Forelimb muscle (tissue), 1 donor: ENCODE measurements around the gene PRELID3B. TPM values are rescaled to one million over a fixed set of nuclear protein-coding genes. Genes with fewer than 3 reads are reported as not detected.
"Not testable (repeated sequence)": the region's sequence is repeated elsewhere in the genome, so short reads cannot be mapped to it uniquely, and the experiment has no call there.

Experiments used
- DNase-seq: peaks from one replicate; pipeline ENCODE4 v3.0.0-alpha.2; 2013; ENCODE audit warnings: low read depth
- polyA plus RNA-seq: library from polyadenylated mRNA; unstranded; fragments of 120-200 nt; gene quantifications from one replicate; pipeline ENCODE4 v1.2.1, GENCODE V29; 2013; ENCODE audit not compliant: insufficient read length

PRELID3B gene
- polyA plus RNA-seq, 1 donor: 47.0 TPM

DNA sequence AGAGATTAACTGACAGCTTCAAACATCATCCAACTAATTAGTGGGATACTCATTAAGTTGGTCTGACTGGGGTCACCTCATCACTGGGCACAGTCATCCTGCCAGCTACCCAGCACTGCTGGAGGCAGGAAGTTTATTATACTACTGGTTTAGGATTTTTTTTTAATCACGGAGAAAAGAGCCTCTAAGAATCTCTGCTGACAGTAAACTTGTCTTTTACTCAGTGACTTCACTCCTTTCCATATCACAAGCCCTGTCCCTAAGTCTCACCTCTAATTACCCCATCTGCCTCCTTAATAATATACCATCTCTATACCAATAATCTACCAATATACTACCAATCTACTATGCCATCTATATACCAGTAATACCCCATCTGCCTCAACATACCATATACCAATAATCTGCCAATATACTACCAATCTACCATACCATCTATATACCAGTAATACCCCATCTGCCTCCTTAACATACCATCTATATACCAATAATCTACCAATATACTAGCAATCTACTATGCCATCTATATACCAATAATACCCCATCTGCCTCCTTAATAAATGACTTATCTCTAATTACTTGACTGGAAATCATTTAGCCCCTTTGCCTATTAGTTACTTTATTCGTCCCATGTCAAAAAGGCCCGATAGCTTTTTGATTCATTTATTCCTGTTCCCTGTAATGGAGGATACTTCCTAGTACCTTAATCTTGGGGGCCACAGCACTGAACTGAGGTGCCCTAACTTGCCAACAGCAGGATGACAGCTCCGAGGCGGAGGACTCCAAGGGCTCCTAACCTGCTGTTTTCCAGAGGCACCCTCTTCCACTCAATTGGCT is 15.5 kb downstream of the PRELID3B start:
- no peak for DNase-seq

DNA sequence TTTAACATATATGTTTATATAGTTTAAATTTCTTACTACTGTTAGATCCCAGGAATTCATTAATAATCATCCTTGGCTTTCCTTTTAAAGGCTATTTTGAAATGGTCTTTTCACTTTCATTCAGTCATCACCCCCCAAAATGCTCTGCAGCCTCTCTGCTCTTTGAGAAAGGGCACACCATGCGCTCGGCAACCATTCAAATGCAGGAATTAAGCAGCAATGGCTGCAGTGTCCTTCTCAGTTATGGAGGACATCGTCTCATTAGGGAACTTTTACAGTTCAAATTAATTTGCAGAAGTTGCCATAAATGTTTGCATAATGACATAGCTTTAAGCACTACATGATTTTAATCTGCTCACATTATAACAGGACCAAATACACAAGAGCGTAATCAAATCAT is 17.1 kb downstream of the PRELID3B start:
- DNase-seq: no peak

DNA sequence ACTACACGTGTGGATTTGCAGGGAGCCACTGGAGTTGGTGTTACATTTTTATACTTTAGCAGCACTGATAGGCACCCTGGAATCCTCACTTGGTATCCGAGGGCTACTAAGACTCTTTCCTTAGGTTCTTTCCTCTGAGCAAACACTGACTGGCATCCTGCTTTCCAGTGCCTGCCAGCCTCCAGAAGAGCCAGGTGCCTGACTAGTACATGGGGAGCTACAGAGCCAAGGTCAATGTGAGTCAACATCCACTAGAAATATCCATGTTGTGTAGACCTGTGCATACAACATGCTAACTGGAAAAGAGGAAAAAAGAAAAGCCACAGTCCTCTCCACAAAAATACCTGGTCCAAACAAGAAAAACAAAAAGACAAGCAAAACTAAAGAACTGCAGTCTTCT is 17.5 kb downstream of the PRELID3B start:
- no peak for DNase-seq

DNA sequence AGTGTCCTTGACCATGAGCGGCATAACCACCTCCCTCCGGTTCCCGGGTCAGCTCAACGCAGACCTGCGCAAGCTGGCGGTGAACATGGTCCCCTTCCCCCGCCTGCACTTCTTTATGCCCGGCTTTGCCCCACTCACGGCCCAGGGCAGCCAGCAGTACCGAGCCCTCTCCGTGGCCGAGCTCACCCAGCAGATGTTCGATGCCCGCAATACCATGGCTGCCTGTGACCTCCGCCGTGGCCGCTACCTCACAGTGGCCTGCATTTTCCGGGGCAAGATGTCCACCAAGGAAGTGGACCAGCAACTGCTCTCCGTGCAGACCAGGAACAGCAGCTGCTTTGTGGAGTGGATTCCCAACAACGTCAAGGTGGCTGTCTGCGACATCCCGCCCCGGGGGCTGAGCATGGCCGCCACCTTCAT is 18.5 kb downstream of the PRELID3B start:
- no peak for DNase-seq

DNA sequence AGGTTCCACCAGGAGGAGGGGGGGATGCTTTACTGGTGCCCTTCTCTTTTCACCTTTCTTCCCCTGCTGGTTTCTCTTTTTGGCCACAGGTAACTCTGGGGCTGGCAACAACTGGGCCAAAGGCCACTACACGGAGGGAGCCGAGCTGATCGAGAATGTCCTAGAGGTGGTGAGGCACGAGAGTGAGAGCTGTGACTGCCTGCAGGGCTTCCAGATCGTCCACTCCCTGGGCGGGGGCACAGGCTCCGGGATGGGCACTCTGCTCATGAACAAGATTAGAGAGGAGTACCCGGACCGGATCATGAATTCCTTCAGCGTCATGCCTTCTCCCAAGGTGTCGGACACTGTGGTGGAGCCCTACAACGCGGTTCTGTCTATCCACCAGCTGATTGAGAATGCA is 19.0 kb downstream of the PRELID3B start:
- no peak for DNase-seq

DNA sequence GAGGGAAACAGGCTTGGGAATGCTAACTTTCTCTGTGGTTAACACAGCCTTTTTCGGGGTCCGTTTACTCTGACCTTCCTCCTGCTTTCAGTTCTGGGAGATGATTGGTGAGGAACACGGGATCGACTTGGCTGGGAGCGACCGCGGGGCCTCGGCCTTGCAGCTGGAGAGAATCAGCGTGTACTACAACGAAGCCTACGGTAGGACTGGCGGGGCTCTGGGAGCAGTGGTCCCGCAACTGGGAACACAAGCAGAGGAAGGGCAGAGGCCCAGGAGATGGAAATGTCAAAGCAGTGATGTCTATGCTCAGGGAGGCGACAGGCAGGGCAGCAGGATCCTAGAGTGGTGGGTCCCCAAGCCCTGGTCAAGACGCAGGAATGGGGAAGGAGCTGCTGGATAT is 19.8 kb downstream of the PRELID3B start:
- DNase-seq: no peak

DNA sequence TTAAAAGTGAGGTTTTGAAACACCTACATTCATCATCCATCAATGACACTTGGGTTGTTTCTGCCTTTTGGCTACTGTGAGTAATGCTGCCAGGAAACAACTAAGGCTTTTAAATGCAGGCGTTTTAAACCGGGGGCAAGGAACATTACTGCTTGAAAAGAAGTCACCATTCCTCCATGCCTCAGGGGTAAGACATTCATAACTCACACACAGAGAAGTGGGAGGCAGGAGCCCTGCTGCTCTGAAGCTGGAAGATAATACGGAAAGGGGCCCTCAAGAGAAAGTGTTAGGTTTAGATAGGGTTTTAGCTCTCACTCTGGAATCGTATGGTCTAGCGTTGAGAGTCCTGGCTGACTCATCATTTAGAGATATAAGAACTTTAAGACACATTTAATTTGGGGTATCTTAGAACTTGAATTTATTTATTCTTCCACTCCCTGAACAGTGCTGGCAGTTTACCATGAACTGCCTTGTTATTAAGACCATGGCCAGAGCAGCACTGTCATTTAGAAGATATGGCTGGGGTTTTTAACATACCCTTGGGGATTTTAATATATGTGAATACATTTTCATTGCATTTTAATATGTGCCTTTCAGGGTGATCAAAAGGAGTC is 21.5 kb downstream of the PRELID3B start:
- DNase-seq: no peak

DNA sequence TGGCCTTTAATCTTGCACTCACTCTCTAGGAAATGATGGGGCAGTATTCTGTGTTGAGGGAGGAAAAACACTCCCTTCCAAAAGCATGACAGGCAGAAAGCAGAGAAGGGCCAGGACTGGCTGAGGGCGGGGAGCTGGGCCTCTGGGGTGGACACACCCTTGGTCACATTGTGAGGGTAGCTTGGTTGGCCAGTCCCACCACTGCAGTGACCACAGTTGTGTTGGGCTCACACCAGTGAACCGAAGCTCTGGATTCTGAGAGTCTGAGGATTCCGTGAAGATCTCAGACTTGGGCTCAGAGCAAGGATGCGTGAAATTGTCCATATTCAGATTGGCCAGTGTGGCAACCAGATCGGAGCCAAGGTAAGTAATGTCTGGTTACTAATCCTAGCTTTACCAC is 23.4 kb downstream of the PRELID3B start, which contains the start of gene TUBB1:
TUBB1 (plus strand) TSS at position 213 of the 400 bp plus-strand sequence; CDS start at position 307, 94 bp downstream.
- DNase-seq: no peak

DNA sequence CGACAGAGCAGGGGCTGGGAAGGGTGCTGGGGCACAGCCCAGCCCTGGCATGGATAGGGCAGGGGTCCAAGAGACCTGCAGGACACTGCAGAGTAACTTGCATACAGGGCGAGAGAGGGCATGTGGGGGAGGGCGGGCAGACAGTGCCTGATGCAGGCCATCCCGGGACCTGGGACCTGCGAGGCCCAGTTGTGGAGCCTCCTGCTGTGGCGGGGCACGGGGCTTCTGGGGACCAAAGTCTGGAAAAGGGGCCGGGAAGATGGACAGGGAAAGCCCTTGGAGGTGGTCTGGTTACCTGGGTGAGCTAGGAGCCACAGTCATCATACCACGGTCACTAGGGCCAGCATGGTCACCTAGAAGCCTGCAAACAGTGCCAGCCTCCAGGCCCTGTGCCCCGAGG is 23.8 kb downstream of the PRELID3B start:
- DNase-seq: no peak

DNA sequence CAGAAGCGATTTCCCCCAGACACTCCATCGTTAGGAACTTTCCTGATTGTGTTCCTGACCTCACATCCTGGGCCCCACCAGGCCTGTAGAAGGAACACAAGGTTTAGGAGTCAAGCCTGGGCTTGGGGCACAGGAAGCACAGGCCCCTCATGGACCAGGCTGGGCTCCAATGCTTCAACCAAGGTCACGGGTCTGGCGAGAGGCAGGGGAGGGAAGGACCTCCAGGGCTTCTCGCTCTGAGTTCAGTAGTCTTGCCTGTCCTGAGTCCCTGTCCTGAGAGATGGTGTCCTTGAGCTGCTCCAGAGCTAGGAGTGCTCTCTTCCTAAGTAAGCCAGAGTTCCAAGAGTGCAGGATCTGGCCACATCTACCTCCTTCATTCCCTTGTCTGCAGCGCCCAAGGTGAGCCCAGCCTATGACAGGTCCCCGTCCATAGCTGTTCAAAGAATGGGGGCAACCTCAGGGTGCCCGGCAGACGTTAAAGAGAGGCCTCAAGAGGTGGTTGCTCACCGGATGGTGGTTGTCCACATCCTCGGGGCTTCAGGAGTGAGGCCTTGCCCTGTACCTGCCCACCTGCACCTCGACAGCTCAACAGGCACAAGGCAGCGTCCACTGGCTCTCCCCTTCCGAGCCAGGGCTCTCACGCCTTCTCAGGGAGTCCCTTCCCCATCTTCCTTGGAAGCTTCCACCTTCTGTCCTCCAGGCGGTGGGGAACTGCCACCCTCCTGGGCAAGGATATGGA is 24.9 kb downstream of the PRELID3B start:
- no peak for DNase-seq

DNA sequence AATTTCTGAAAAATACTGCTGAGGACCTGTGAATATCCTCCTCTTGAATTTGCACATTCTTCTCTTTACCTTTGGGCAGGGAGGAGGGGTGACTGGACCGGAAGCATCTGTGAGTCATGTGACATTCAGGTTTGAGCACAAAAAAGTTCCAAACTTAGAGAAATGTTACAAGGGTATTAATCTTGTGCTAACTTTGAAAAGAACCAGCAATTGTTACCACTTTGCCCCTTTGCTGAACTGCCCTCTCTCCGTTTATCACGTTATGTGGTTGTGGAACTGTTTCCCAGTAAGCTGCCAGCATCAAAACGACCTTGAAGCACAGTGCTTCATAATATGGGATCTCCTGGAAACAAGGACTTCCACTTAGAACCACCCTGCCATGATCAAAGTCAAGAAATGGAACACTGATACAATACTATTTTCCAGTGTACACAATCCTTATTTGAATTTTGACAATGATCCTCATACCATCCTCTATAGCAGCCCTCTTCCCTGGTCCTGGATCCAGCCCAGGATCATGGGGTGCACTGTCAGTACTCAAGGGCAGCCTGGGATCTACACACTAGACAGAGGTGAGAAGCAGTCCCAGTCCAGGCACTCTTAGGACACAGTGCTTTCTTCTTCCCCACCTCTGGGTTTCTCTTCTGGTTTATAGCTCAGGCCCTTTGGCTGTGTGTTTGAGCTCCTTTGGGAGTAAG is 25.6 kb downstream of the PRELID3B start:
- DNase-seq: no peak

DNA sequence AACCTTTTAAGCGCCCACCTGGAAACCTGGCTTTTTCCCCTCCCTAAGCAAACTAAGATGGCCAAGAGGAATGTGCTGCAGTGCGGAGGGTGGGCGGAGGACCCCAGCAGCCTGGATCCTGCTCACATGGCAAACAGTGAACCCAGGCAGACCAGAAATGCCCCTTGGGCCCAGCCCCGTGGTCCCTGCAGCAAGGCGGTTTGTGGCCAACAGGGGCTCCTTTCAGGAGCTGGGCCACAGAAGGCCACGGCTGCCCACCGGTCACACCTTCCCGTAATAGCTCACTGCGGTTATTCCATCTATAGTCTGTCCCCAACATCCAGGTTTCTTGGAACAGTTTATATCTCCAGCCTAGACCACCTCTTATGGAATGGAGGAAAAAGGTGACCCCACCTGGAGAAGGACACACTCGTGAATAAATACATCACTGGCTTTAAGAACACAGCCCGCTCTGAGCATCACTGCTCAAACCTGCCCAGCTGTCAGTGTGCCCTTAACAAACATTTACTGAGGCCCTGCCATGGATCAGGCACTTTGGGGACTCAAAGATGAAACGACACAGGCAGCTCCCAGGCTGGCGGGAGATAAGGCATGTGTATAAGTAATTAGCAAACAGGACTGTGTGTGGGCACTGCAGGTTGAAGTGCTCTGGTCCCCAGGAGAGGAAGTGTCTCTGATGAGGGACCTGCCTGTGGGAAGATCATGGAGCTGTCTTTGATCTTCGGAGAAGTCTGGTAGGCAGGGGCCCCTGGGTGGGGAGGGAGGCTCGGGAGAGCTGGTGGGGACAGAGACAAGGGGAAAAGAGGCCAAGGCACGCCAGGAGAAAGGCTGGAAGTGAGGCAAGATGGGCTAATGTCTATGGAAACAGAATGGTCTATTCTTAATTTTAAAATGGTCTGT is 26.5 kb downstream of the PRELID3B start:
- no peak for DNase-seq

DNA sequence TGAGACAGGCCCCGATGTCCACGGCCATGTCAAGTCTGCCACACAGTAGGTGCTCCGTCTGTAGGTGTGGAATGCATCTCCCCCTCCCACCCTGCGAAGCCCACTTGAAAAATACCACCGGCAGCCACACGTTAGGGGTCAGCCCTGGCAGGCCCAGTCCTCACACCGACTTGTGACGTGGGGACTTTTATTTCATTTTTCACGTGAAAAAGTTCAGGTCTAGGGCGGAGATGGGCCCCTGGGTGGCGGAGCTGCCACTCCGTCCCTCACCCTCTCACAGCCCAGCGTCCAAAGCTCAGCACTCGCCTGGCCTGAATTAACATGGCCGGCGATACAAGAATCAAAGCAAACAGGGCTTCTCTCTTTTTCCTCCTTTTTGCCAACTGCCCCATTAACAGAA is 27.2 kb downstream of the PRELID3B start:
- DNase-seq: no peak

DNA sequence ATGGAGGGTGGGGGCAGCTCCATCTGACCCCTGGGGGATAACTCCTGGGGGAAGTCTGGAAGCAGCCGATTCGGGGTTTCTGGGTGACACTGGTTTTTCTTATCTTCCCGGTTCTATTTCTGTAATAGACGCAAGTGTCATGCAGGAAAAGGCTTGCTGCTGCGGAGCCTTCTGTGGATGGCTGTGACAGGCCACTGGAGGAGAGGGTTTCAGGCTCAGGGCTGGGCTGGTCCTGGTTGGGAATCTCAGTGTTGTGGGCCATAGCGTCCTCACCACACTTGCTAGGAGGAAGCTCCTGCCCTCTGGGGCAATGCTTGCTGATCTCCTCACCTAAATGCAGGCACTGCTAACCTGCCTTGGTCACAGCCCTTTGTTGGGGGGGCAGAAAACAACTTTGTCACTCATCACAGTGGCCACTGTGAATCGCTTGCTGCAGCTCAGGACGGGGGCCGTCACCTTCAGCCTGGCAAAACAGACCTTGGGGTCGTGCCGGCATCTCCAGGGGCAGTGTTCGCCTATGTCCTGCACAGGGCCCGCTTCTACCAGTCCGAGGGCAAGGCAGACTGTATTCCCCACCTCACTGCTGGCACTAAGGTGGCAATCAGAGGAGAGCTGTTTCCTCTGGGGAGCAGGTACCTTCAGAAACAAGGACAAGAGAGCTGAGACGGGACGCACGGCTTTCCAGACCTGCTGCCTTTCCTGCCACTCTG is 27.8 kb downstream of the PRELID3B start:
- no peak for DNase-seq

DNA sequence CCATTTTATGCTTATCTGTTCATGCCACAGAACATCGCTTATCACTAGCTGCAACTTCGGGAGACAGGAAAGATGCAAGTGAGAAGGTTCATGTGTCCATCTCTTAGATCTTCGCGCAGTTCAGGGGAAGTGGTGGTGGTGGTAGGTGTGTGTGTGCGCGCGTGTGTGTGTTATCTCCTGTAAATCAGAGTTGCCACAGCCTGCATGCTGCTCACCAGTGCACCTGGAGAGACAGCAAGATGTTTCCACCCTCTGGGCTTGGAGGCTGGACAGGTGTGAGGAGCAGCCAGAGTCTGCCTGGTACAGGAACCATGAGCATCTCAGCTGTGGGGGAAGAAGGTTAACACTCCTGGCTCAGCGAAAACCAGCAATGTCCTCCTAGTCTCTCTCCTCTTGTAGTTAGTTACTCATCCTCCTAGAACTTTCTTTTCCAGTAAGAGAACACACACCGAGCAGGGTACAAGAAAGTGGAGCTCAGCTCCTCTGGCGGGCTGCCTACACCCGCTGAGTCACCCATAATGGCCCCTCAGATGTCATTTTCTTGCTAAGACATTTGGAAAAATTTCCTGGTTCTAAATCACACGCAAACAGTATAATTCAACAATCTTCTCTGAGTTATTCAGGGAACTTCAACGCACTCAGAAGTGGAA is 28.5 kb downstream of the PRELID3B start:
- DNase-seq: no peak

DNA sequence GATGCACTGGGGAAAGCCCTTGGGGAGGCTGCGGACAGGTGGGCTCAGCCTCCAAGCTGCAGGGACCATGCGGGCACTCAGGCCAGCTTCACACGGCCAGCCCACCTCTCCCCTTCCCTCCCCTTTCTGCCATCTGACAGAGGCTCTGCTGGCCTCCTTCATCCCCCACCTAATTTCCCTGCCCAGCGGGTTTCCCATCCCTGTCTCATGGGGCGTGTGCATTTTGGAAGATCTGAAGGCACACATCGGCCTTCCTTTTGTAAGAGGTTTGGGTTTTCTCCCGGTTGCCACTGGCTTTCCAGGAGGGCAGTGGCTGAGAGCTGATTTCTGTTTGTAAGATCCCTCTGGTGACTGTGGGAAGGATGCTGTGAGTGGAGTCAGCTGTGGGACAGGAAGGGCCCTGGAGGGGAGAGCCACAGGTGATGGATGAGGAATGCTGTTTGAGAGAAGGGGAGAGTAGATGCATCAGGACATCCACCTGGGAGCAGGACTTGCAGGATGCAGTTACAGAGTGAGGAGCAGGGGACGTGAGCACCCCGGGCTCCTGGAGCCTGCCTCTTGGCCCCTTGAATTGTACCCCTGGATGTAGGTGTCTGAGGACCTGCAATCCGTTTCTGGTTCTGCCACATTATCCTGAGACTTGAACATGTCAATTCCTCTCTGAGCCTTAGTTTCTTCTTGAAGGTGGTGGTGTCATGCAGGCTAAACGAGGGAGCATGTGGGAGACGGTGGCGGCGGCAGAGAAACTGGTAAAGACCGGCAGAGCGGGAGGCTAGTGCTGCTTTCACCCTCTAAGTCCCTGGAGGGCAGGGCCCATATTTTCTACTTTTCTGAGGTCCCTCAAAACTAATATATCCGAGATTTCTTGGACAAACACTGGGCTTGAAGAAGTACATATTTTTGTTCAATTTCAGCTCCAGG is 29.3 kb downstream of the PRELID3B start:
- no peak for DNase-seq

DNA sequence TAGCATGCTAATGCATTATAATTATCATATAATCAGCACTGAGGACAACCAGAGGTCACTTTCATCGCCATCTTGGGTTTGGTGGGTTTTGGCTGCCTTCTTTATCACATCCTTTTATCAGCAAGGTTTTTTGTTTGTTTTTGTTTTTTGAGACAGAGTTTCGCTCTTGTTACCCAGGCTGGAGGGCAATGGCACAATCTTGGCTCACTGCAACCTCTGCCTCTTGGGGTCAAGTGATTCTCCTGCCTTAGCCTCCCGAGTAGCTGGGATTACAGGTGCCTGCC is 30.8 kb downstream of the PRELID3B start:
- not testable (repeated sequence) for DNase-seq

DNA sequence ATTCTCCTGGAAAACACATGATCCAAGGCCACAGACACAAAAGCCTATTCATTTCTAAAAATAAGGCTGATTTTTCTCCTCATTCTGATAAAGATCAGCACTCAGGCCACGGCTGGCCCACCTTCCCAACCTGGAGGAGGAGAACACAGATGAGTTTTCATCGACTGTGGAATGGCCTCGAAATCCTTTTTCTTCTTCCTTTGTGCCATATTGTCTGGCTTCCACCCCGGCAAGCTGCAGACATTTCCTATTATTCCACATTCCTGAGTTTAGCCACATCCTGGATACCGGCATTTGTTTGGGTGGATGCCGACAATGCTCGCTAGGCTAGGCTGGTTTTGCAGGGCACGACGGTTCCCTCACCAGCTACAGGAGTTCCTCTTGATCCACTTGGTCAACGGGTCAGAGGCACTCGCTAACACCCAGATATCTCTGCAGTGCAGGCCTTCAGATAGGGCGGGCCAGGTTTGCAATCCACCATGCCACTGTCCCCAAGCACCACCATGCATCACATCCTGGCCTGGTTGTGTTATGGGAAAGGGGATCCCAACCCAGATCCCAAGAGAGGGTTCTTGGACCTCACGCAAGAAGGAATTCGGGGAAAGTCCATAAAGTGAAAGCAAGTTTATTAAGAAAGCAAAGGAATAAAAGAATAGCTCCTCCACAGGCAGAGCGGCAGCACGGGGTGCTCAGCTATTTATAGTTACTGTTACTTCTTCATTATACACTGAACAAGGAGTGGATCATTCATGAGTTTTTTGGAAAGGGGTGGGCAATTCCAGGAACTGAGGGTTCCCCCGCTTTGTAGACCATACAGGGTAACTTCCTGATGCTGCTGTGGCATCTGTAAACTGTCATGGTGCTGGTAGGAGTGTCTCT is 31.4 kb downstream of the PRELID3B start:
- DNase-seq: no peak
